ENCODE measurements around the gene HEATR9. TPM values are rescaled to one million over a fixed set of nuclear protein-coding genes. Genes with fewer than 3 reads are reported as not detected.

HEATR9 gene
- total RNA-seq, 1 donor: not detected

DNA sequence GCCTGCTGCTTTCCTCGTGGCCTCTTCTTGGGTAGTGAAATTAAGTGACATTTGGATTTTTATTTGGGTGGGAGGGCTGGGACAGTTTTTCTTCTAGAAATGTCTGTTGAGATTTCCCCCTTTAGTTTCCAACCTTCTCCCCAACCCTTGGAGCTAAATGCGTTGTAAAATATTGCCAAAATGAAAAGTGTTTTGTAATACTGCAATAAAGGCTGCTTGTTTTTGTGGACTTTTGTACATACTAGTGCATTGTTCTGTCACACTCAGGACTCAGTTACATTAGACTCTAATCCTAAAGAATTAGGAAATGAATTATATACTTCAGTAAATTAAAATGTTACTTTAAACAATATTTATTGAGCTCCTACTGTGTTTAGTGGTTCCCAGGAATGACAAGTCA is 21.7 kb downstream of the HEATR9 start:
- DNase-seq (ENCODE audit: low read depth): no peak
- no peak for TF ChIP-seq CTCF (IDR thresholded peaks at IDR 0.05; ENCODE audit: insufficient read depth, low read depth, low read length)
- no peak overlapping the region for H3K4me3 ChIP-seq (ENCODE audit: low read depth, low read length)

DNA sequence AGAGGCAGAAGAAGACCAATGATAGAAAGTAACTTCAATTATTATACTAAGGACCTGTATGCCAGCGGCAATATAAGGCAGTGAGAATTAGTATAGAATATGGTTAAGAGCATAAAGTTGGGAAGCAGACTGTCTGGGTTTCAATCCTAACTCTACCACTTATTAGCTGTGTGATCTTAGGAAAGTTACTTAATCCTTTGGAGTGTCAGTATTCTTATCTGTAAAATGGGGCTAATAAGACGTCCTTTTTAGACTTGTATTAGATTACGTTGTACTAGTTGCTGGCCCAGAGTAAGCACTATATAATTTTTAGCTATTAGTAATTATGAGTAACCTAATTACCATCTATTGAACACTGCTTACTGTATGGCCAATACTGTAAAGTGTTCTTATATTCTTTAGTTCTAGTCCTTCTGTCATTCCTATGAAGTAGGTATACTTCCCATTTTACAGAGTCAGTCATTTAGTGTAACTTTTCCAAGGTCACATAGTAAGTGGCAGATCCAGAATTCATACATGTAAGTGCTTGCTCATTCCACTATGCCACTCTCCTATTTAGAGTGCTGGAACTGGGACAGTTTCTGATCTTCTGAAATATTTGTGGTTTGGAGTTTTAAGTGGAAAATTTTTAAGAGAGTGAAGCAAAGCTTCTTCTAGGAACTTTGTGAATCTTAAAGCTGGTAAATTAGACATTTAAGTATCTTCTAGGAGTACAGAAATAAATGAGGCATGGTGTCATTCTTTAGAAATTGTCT is 22.5 kb downstream of the HEATR9 start:
- DNase-seq (ENCODE audit: low read depth): peak; percentile 40
- no peak for TF ChIP-seq CTCF (IDR thresholded peaks at IDR 0.05; ENCODE audit: insufficient read depth, low read depth, low read length)
- H3K4me3 ChIP-seq (ENCODE audit: low read depth, low read length): no peak overlapping the region

- no peak for DNase-seq (ENCODE audit: low read depth)
- no peak overlapping the region for H3K4me3 ChIP-seq (ENCODE audit: low read depth, low read length)
- no peak for TF ChIP-seq CTCF (IDR thresholded peaks at IDR 0.05; ENCODE audit: insufficient read depth, low read depth, low read length)
Observed at GRCh38 chr17:35844547-35844946, 24.1 kb downstream of the HEATR9 start.

GRCh38 chr17:35843698-35844097 is 25.0 kb downstream of the HEATR9 start:
- no peak overlapping the region for H3K4me3 ChIP-seq (ENCODE audit: low read depth, low read length)
- DNase-seq (ENCODE audit: low read depth): no peak
- no peak for TF ChIP-seq CTCF (IDR thresholded peaks at IDR 0.05; ENCODE audit: insufficient read depth, low read depth, low read length)

DNA sequence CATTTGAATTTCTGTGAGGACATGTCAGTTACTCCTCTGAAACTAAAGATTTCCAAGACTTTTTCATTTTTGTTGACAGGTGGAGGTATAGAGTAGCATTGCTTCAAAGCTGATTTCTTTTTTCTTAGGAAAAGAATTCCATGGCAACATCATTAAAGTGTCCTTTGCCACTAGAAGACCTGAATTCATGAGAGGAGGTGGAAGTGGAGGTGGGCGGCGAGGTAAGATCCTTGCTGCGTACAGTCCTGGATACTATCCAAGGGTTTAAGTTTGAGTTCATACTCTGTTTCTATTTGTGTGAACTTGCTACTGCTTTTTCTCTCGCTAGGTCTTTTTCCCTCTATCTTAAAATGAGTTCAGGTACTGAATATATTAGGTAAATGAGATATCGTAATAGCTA is 26.5 kb downstream of the HEATR9 start:
- no peak for TF ChIP-seq CTCF (IDR thresholded peaks at IDR 0.05; ENCODE audit: insufficient read depth, low read depth, low read length)
- H3K4me3 ChIP-seq (ENCODE audit: low read depth, low read length): no peak overlapping the region
- no peak for DNase-seq (ENCODE audit: low read depth)

DNA sequence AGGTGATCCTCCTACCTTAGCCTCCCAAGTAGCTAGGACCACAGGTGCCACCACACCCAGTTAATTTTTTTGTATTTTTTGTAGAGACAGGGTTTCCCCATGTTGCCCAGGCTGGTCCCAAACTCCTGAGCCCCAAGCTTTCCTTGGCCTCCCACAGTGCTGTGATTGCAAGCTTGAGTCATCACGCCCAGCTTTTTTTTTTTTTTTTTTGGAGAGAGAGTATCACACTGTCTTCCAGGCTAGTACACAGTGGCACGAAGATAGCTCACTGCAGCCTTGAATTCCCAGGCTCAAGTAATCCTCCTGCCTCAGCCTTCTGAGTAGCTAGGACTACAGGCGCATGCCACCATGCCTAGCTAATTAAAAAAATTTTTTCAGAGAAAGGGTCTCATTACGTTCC is 27.2 kb downstream of the HEATR9 start:
- peak; percentile 23 for DNase-seq (ENCODE audit: low read depth)
- no peak for TF ChIP-seq CTCF (IDR thresholded peaks at IDR 0.05; ENCODE audit: insufficient read depth, low read depth, low read length)

DNA sequence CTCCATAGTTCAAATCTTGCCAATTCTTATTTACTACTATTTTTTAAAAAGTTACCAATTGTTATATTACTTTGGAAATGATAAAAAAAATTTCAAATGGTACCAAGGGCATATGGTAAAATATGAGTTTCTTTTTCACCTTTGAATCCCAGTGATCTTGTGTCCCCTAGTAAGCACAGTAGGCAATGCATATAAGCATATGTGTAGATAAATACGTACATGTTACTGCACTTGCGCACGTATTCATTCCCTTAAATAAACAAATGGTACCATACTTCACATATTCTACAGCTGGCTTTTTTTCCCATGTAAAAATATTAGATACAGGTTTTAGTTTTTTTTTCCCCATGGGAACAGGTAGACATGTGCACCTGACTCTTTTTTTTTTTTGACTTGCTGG is 27.6 kb downstream of the HEATR9 start:
- H3K4me3 ChIP-seq (ENCODE audit: low read depth, low read length): no peak overlapping the region
- DNase-seq (ENCODE audit: low read depth): no peak
- TF ChIP-seq CTCF (IDR thresholded peaks at IDR 0.05; ENCODE audit: insufficient read depth, low read depth, low read length): no peak

More for the DNA sequence above, 27.2 kb downstream of the HEATR9 start:
- H3K4me3 ChIP-seq (ENCODE audit: low read depth, low read length): no peak overlapping the region
